HCT116 (cell line): ENCODE measurements around the gene SRPK2. TPM values are rescaled to one million over a fixed set of nuclear protein-coding genes. Genes with fewer than 3 reads are reported as not detected.

Source experiments
- ATAC-seq: fragments of 200-7000 bp; cut with Tn5 transposase; 2 replicates; pipeline ENCODE4 v1.9.1; 2020; ENCODE audit warnings: mild to moderate bottlenecking, moderate library complexity
- BruUV-seq: library from RNA; stranded (reverse); fragments of 400-500 nt; replicated peaks from 2 replicates; lab custom pipeline; 2021; lab: Mats Ljungman, UMichigan
- CTCF ChIA-PET: fragments of 300-600 bp; sonication (Branson Sonifier 250); formaldehyde crosslinking; loops from one replicate; lab custom pipeline; 2021; ENCODE audit warnings: antibody characterized with exemption; lab: Charles Lee
- POLR2A ChIA-PET: fragments of 300-600, 350-600 bp; sonication (Branson Sonifier 250); formaldehyde crosslinking; loops from one replicate; lab custom pipeline; 2021; ENCODE audit warnings: antibody characterized with exemption; lab: Charles Lee
- RAD21 ChIA-PET, 2 experiments: fragments of 300-600 bp; sonication (Branson Sonifier 250); formaldehyde crosslinking; loops; one replicate each; lab custom pipeline; 2023; ENCODE audit warnings: low total read pairs in 2 of 2; ENCODE audit not compliant: uncharacterized antibody in 2 of 2, unreplicated experiment in 2 of 2, low non-redundant PET in 1 of 2; lab: Charles Lee
- DNase-seq: peaks from one replicate; pipeline ENCODE4 v3.0.0-alpha.2; 2010; ENCODE audit warnings: low read depth, low spot score
- H2AFZ ChIP-seq: fragments of 200-600 bp; shearing (Covaris generic), sonication (generic); 2 replicates; pipeline ENCODE4 v1.6.1; 2017; ENCODE audit warnings: low read depth, mixed run types, mixed read lengths, antibody characterized with exemption, low read length; ENCODE audit not compliant: poor library complexity, severe bottlenecking
- H3K27ac ChIP-seq: 2 replicates; pipeline ENCODE4 v1.5.1; 2012; ENCODE audit warnings: low read depth, low read length
- H3K27me3 ChIP-seq: fragments of 200-600 bp; sonication (generic); 2 replicates; pipeline ENCODE4 v1.6.1; 2016; ENCODE audit warnings: mixed run types, low read length, mixed read lengths; ENCODE audit not compliant: insufficient read depth
- H3K36me3 ChIP-seq, 2 experiments: fragments of 200-500 bp in 1 of 2; fragments of 200-600 bp in 1 of 2; sonication (Bioruptor generic) in 1 of 2; sonication (generic) in 1 of 2; 2 replicates each; pipeline versions ENCODE4 v1.5.1 to v1.6.1; 2014 to 2016; ENCODE audit warnings: low read length in 2 of 2, inconsistent platforms in 1 of 2, mixed read lengths in 1 of 2, mixed run types in 1 of 2; ENCODE audit not compliant: insufficient read depth in 2 of 2, control insufficient read depth in 1 of 2
- H3K4me1 ChIP-seq, 2 experiments: fragments of 200-600 bp in 1 of 2; sonication (generic) in 1 of 2; 2 replicates each; pipeline versions ENCODE4 v1.5.1 to v1.6.1; 2012 to 2017; ENCODE audit warnings: low read length in 2 of 2, inconsistent platforms in 1 of 2, mild to moderate bottlenecking in 1 of 2, mixed read lengths in 1 of 2, mixed run types in 1 of 2, moderate library complexity in 1 of 2; ENCODE audit not compliant: insufficient read depth in 2 of 2, control insufficient read depth in 1 of 2
- H3K4me2 ChIP-seq: fragments of 200-600 bp; sonication (generic); 2 replicates; pipeline ENCODE4 v1.6.1; 2017; ENCODE audit warnings: mixed run types, low read length, mixed read lengths
- H3K4me3 ChIP-seq, 2 experiments: fragments of 200-600 bp in 1 of 2; sonication (generic) in 1 of 2; replicated peaks in 1 of 2; 2 replicates each; pipeline ENCODE4 v1.5.1; 2011 to 2016; ENCODE audit warnings: low read length in 2 of 2, control low read depth in 1 of 2, low read depth in 1 of 2, mild to moderate bottlenecking in 1 of 2, mixed read lengths in 1 of 2, mixed run types in 1 of 2
- H3K79me2 ChIP-seq: fragments of 200-600 bp; sonication (generic); 2 replicates; pipeline ENCODE4 v1.6.1; 2017; ENCODE audit warnings: mild to moderate bottlenecking, mixed run types, low read length, moderate library complexity, mixed read lengths; ENCODE audit not compliant: insufficient read depth
- H3K9ac ChIP-seq: fragments of 200-600 bp; sonication (generic); 2 replicates; pipeline ENCODE4 v1.6.1; 2016; ENCODE audit warnings: low read length, mixed read lengths
- H3K9me2 ChIP-seq: fragments of 200-600 bp; sonication (generic), shearing (Covaris generic); 2 replicates; pipeline ENCODE4 v1.6.1; 2017; ENCODE audit warnings: mixed run types, mild to moderate bottlenecking, moderate library complexity; ENCODE audit not compliant: insufficient read depth
- H3K9me3 ChIP-seq, 2 experiments: fragments of 200-500 bp in 1 of 2; fragments of 200-600 bp in 1 of 2; sonication (Bioruptor generic) in 1 of 2; sonication (generic) in 1 of 2; 2 replicates each; pipeline ENCODE4 v1.6.1; 2014 to 2017; ENCODE audit warnings: low read length in 2 of 2, mixed read lengths in 2 of 2, inconsistent platforms in 1 of 2, low read depth in 1 of 2, mild to moderate bottlenecking in 1 of 2, mixed run types in 1 of 2, moderate library complexity in 1 of 2; ENCODE audit not compliant: control insufficient read depth in 1 of 2, insufficient read depth in 1 of 2
- H4K20me1 ChIP-seq: fragments of 200-600 bp; sonication (generic), shearing (Covaris generic); 2 replicates; pipeline ENCODE4 v1.6.1; 2017; ENCODE audit warnings: mixed run types, mild to moderate bottlenecking, moderate library complexity; ENCODE audit not compliant: insufficient read depth
- ATF3 ChIP-seq: IDR thresholded peaks from 2 replicates; pipeline ENCODE4 v1.6.1; 2012
- CEBPB ChIP-seq: IDR thresholded peaks from 2 replicates; pipeline ENCODE4 v1.6.1; 2012; ENCODE audit warnings: low read depth
- EGR1 ChIP-seq: IDR thresholded peaks from 2 replicates; pipeline ENCODE4 v1.6.1; 2012; ENCODE audit warnings: low read depth
- ELF1 ChIP-seq: IDR thresholded peaks from 2 replicates; pipeline ENCODE4 v1.6.1; 2012; ENCODE audit warnings: low read depth, borderline replicate concordance
- EZH2 ChIP-seq: fragments of 200-600 bp; sonication (generic); IDR thresholded peaks from 2 replicates; pipeline ENCODE4 v1.6.1; 2017; ENCODE audit warnings: antibody characterized with exemption, mixed run types
- MAX ChIP-seq: IDR thresholded peaks from 2 replicates; pipeline ENCODE4 v1.6.1; 2012
- ZBTB33 ChIP-seq: IDR thresholded peaks from 2 replicates; pipeline ENCODE4 v1.6.1; 2011; ENCODE audit warnings: mild to moderate bottlenecking, low read length, moderate library complexity; ENCODE audit not compliant: insufficient replicate concordance; ENCODE audit errors: extremely low read depth
- intact Hi-C: fragments of 100-400 bp; cut with micrococcal nuclease; formaldehyde crosslinking; loops from 2 replicates; pipeline ENCODE4 v1.10.0; 2022
- total RNA-seq: library from RNA; stranded (reverse); gene quantifications from one replicate; pipeline ENCODE4 v1.2.1, GENCODE V29; 2021; ENCODE audit not compliant: unreplicated experiment

SRPK2 gene
- total RNA-seq, 1 experiment from 2014 or later: 37.4 TPM

GRCh38 chr7:105319578-105319977 is 69.1 kb downstream of the SRPK2 start:
- H3K4me2 ChIP-seq: no peak overlapping the region
- no peaks in the 10 kb centered on the region for H3K9me3 ChIP-seq
- no peaks in the 10 kb centered on the region for H3K36me3 ChIP-seq
- H3K27me3 ChIP-seq: no peaks in the 10 kb centered on the region
- no peaks in the 10 kb centered on the region for H4K20me1 ChIP-seq
- no peaks in the 10 kb centered on the region for H3K9me2 ChIP-seq
- TF ChIP-seq ELF1: no peak
- H2AFZ ChIP-seq: no peak overlapping the region
- POLR2A ChIA-PET: no interaction called here
- DNase-seq (no peak), ATAC-seq (no peak)
- H3K4me1 ChIP-seq: peaks cover 0 to 1% of the 10 kb centered on the region in 2 experiments; a peak in 1 of 4 replicates
- peaks cover 73% of the 10 kb centered on the region for H3K79me2 ChIP-seq
- no peak overlapping the region for H3K9ac ChIP-seq
- CTCF ChIA-PET: no interaction called here
- no TSS peak for BruUV-seq
- intact Hi-C loops: no loop called here
- no peak overlapping the region for H3K4me3 ChIP-seq
- H3K27ac ChIP-seq: no peak overlapping the region
- RAD21 ChIA-PET: no interaction called here

GRCh38 chr7:105316578-105317344 is 72.0 kb downstream of the SRPK2 start:
- POLR2A ChIA-PET: no interaction called here
- intact Hi-C loops: no loop called here
- BruUV-seq: no TSS peak

More at GRCh38 chr7:105316578-105317344, 72.0 kb downstream of the SRPK2 start:
- Histone ChIP-seq H3K4me1 (peaks cover 7 to 13% of the 10 kb centered on the region in 2 experiments; a peak in 2 of 4 replicates), H3K9me3 (no peaks in the 10 kb centered on the region), H3K79me2 (peaks cover 70% of the 10 kb centered on the region), H2AFZ (no peak overlapping the region), H4K20me1 (no peaks in the 10 kb centered on the region; the same call in 1 of the 2 replicates), H3K36me3 (no peaks in the 10 kb centered on the region)
- no peak for TF ChIP-seq EZH2
- TF ChIP-seq ZBTB33: no peak
- no peak for TF ChIP-seq ATF3
- no peak for TF ChIP-seq EGR1
- TF ChIP-seq CEBPB: no peak
- TF ChIP-seq MAX: no peak
- TF ChIP-seq, all 23 proteins: peak for 0
- ChIA-PET RAD21 (no interaction called here), CTCF (no interaction called here)
- no peak for DNase-seq
- Histone ChIP-seq H3K9me2 (no peaks in the 10 kb centered on the region), H3K9ac (no peak overlapping the region), H3K27me3 (no peaks in the 10 kb centered on the region), H3K4me2 (no peak overlapping the region), H3K4me3 (no peak overlapping the region), H3K27ac (no peak overlapping the region)
- no peak for ATAC-seq
